Endometrial microvascular endothelial cells (primary cell): ENCODE results near the gene MRPS23. TPM values are rescaled to one million over a fixed set of nuclear protein-coding genes. Genes with fewer than 3 reads are reported as not detected.

Experiments used
- in situ Hi-C: cut with HindIII; loops from 2 replicates; pipeline ENCODE4 v1.10.0; 2017; ENCODE audit warnings: low sequenced_read_pairs, low pct_unique_long_range_greater_than_20kb; ENCODE audit errors: inconsistent ontology term
- total RNA-seq: library from RNA; depleted of rRNA; stranded (reverse); fragments of >200 nt; gene quantifications from one replicate; pipeline ENCODE4 v1.2.3, GENCODE V29; 2015; ENCODE audit errors: inconsistent ontology term

MRPS23 gene
- total RNA-seq, 1 donor from 2014 or later: 94.2 TPM

DNA sequence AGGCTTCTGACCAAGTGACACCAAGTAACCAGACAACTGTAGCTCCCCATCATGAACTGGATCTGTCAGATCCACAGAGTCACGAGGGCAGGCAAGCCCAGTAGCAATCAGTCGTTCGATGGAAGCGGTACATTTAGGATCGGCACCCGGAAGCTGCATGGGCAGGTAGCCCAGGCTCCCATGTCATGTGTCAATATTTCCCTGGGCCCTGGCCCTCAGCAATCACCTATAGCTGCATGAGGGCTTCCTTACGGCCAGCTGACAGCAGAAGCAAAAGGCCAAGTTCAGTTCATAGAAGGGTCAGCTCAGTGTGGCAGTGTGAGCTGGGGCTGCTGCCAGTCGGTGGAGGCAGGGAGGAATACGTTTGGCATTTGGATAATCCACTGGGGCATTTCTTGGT, 31.8 kb downstream of the MRPS23 start:
- in situ Hi-C loops: no loop called here

DNA sequence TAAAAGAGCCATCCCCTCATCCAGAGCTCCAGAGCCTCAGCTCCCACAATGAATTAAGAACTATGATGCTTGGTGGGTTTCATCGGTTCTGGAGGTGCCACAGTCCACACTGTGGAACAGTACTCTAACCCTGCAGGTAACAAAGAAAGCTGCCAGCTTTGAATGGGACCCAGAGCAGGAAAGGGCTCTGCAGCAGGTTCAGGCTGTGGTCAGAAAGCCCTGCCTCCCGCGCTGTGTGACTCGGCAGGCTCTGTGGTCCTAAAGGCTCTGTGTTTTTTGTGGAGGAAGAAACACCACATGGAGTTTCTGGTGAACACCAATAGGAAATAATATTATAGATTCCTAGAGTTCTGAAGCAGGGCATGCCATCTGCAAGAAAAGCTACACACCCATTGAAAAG, 32.5 kb downstream of the MRPS23 start:
- in situ Hi-C loops: no loop called here

- in situ Hi-C loops: no loop called here
Observed at GRCh38 chr17:57814421-57814820, 35.4 kb downstream of the MRPS23 start.

- in situ Hi-C loops: no loop called here
Observed at GRCh38 chr17:57811638-57812280, 38.1 kb downstream of the MRPS23 start.

GRCh38 chr17:57810721-57811637, 38.9 kb downstream of the MRPS23 start:
- in situ Hi-C loops: no loop called here

- in situ Hi-C loops: no loop called here
Observed at GRCh38 chr17:57809879-57810278, 40.0 kb downstream of the MRPS23 start.

- in situ Hi-C loops: no loop called here
Observed at GRCh38 chr17:57808882-57809281, 41.0 kb downstream of the MRPS23 start.

GRCh38 chr17:57806167-57806830, 43.5 kb downstream of the MRPS23 start:
- in situ Hi-C loops: no loop called here

DNA sequence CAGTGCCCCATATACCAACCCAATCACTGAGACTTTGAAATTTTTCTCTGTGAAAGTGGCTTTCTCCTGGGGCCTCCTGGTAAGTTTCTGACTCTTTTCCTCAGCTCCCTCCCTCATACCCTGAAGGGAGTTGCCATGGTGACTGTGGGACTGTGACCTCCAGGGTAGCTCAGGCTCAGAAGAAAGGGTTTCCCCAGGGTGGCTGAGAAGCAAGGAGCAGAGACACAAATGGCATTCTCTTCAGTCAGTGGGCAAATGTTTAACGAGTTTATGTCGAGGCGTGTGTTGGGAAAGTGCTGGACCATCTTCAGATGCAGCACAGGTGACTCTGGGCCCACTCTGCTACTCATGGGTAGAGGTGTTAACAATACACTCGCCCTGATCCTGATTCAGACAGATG, 46.8 kb downstream of the MRPS23 start:
- in situ Hi-C loops: no loop called here

DNA sequence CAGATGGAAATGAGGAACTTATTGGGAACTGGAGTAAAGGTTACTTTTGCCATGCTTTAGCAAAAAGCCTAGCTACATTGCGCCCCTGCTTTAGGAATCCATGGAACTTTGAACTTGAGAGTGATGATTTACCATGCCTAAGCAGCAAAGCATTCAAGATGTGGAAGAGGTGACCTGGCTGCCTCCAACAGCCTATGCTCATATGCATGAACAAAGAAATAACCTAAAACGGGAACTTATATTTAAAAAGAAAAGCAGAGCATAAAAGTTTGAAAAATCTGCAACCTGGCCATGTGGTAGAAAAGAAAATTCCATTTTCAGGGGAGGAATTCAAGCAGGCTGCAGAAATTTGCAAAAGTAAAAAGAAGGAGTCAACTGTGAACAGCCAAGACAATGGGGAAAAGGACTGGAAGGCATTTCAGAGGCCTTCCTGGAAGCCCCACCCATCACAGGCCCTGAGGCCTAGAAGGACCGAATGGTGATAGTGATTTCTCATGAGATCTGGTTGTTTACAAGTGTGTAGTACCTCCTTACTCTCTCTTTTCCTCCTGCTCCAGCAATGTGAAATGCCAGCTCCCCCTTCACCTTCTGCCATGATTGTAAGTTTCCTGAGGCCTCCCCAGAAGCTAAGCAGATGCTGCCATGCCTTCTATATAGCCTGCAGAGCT, 48.7 kb downstream of the MRPS23 start:
- in situ Hi-C loops: no loop called here

GRCh38 chr17:57794841-57795240, 55.0 kb downstream of the MRPS23 start:
- in situ Hi-C loops: no loop called here

DNA sequence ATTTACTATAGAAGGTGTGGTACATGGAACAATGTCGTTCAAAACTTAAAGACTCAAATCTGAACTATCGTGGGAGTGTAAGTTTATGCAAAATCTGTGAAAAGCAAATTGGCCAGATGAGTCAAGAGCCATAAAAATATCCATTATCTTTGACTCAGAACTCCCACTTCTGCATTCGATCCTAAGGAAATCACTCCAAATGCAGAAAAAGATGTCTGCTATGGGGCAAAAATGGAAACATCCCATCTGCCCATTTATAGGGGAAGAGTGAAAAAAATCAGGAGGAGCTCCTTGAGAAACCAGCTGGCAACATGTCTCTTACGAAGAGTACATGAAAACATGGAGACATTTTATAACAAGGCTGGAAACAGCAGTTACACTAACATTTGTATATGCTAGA, 61.1 kb downstream of the MRPS23 start:
- in situ Hi-C loops: no loop called here

GRCh38 chr17:57785022-57785421, 64.8 kb downstream of the MRPS23 start:
- in situ Hi-C loops: no loop called here

Other genes with a start within 250 kb of the MRPS23 start
- gene CCDC182, start 104.7 kb downstream of the MRPS23 start, total RNA-seq: not detected
- gene CUEDC1, start 105.4 kb upstream of the MRPS23 start, total RNA-seq: 11.3 TPM
- 44.7 TPM for gene VEZF1, start 138.2 kb upstream of the MRPS23 start, total RNA-seq
- gene SRSF1, start 157.2 kb upstream of the MRPS23 start, total RNA-seq: 310 TPM
- gene DYNLL2, start 233.4 kb upstream of the MRPS23 start, total RNA-seq: 10.9 TPM